Keratinocyte (primary cell): ENCODE results near the gene RALGPS2.

Source experiments
- EZH2 ChIP-seq: IDR thresholded peaks from one replicate; pipeline ENCODE4 v1.6.1; 2012; ENCODE audit warnings: inconsistent platforms, mild to moderate bottlenecking, low read length, moderate library complexity
- TF ChIP-seq, protein P1 (sequence below), 3 experiments: IDR thresholded peaks in 1 of 3; conservative IDR thresholded peaks in 1 of 3; optimal IDR thresholded peaks in 1 of 3; 2 replicates in 2 of 3; 3 replicates in 1 of 3; pipeline versions ENCODE3 to v1.5.1; 2011; ENCODE audit warnings: low read length in 3 of 3, mild to moderate bottlenecking in 3 of 3, moderate library complexity in 2 of 3, control low read depth in 1 of 3, inconsistent platforms in 1 of 3; ENCODE audit not compliant: insufficient read depth in 2 of 3; ENCODE audit errors: extremely low read depth in 1 of 3

DNA sequence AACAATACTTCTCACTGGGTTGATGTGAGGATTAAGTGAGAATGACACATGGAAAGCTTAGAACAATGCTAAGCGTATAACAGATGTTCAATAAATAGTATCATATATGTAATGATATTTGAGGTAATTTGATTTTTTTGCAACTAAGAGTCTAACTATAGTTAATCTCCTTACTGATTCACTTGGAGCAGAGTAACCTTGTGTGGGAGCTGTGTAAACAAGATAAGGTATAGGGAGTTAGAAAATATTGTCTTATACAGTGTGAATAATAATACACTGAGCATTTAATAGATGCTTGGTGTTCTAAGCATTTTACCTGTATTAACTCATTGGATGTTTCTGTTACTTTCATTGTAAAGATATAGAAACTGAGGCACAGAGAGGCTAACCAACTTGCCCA lies 15.9 kb downstream of the RALGPS2 start:
- TF ChIP-seq, protein P1, sequence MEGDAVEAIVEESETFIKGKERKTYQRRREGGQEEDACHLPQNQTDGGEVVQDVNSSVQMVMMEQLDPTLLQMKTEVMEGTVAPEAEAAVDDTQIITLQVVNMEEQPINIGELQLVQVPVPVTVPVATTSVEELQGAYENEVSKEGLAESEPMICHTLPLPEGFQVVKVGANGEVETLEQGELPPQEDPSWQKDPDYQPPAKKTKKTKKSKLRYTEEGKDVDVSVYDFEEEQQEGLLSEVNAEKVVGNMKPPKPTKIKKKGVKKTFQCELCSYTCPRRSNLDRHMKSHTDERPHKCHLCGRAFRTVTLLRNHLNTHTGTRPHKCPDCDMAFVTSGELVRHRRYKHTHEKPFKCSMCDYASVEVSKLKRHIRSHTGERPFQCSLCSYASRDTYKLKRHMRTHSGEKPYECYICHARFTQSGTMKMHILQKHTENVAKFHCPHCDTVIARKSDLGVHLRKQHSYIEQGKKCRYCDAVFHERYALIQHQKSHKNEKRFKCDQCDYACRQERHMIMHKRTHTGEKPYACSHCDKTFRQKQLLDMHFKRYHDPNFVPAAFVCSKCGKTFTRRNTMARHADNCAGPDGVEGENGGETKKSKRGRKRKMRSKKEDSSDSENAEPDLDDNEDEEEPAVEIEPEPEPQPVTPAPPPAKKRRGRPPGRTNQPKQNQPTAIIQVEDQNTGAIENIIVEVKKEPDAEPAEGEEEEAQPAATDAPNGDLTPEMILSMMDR (optimal IDR thresholded peaks at IDR 0.05 in 1 of 3, IDR thresholded peaks at IDR 0.05 in 1 of 3, conservative IDR thresholded peaks at IDR 0.05 in 1 of 3; ENCODE audit: extremely low read depth in 1 of 3, insufficient read depth in 2 of 3, low read length in 3 of 3), result no peak
- TF ChIP-seq EZH2, result no peak
